Glomerular visceral epithelial cell (primary cell): ENCODE results near the gene MYO15A.

ENCODE experiments used
- DNase-seq: peaks from one replicate; pipeline ENCODE4 v3.0.0-alpha.2; 2016; ENCODE audit errors: extremely low spot score

MYO15A gene

GRCh38 chr17:18156976-18157280 is 48.4 kb downstream of the MYO15A start:
- DNase-seq, result no peak

- DNase-seq, result no peak
These were observed 48.9 kb downstream of the MYO15A start for GRCh38 chr17:18157354-18157985.

GRCh38 chr17:18158022-18158600 is 49.6 kb downstream of the MYO15A start:
- DNase-seq, result peak; percentile 30

- peak; percentile 30 for DNase-seq
These were observed 51.1 kb downstream of the MYO15A start for GRCh38 chr17:18159551-18160120.

- no peak for DNase-seq
These were observed 51.7 kb downstream of the MYO15A start for GRCh38 chr17:18160128-18160856.

- DNase-seq, result no peak
These were observed 52.9 kb downstream of the MYO15A start for GRCh38 chr17:18161207-18162145.

- DNase-seq, result no peak
These were observed 55.0 kb downstream of the MYO15A start for GRCh38 chr17:18163547-18163946.

- no peak for DNase-seq
These were observed 58.3 kb downstream of the MYO15A start for GRCh38 chr17:18166894-18167293.

GRCh38 chr17:18167421-18167820 is 58.9 kb downstream of the MYO15A start:
- DNase-seq, result no peak

GRCh38 chr17:18172531-18173278 is 64.1 kb downstream of the MYO15A start:
- no peak for DNase-seq

GRCh38 chr17:18173740-18174139 is 65.2 kb downstream of the MYO15A start:
- no peak for DNase-seq

GRCh38 chr17:18176176-18176575 is 67.6 kb downstream of the MYO15A start:
- DNase-seq, result no peak

GRCh38 chr17:18177133-18177532 is 68.6 kb downstream of the MYO15A start:
- no peak for DNase-seq

- no peak for DNase-seq
These were observed 69.2 kb downstream of the MYO15A start for GRCh38 chr17:18177722-18178121.

- DNase-seq, result no peak
These were observed 70.6 kb downstream of the MYO15A start for GRCh38 chr17:18179196-18179595.

GRCh38 chr17:18179804-18180203 is 71.2 kb downstream of the MYO15A start:
- DNase-seq, result no peak

- DNase-seq, result no peak
These were observed 72.8 kb downstream of the MYO15A start for GRCh38 chr17:18181358-18181757.

GRCh38 chr17:18182110-18182977 is 73.8 kb downstream of the MYO15A start:
- no peak for DNase-seq

- peak; percentile 88 for DNase-seq
These were observed 74.4 kb downstream of the MYO15A start for GRCh38 chr17:18182978-18183333.
